Fibroblast of skin of abdomen (primary cell): ENCODE data around the gene TUBE1.

ENCODE experiments used
- DNase-seq: peaks from one replicate; pipeline ENCODE4 v3.0.0-alpha.2; 2013

The TUBE1 gene

GRCh38 chr6:112033791-112034615 is 53.3 kb downstream of the TUBE1 start:
- no peak for DNase-seq

DNA sequence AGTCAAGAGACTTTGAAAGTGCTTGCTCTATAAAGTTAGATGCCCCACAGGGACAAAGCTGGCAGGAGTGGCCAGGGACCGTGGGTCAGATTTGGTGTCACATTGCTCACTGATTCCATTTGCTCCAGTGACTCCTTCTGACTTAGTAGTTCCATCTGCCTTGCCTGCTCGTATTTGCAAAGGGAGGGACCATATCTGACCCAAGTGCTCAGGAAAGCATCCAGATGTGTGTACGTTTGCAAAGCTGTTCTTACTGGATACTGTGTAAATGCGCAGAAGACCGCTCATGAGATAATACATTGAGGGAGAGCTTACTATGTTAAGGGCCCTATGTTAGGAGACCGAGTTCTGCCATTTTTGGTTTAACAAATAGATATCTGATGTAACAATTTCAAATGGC is 54.6 kb downstream of the TUBE1 start:
- no peak for DNase-seq

- DNase-seq, result no peak
These were observed 55.3 kb downstream of the TUBE1 start for GRCh38 chr6:112031960-112032359.

DNA sequence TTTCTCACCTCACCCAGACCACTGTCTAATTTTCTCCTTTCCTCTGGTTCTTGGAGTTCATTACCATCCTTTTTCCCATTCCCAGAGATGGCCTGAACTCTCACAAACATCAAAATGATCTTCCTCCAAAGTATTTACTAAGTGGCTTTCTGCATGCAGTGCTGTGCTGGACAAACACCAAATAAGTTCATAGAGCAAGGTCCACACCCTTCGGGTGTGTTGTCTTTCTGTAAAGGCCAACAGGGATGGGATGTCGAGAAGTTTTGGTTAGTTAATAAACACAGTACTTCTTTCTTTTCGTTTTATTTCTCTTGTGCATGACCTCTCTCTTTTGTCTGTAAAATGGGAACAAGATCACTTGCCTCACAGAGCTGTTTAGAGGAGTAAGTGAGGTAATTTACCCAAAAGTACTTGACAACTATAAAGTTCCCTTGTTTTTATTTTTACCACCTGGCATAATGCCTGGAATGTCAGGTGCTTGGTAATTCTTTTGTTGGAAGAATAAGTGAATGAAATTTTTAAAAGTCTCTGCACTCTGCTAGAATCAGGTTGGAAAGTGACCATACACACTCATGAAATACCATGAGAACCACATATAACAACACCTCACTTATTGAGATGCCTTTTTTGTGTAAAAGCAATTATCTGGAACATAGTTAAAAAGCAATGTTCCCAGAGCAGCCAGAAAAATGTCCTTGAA is 56.2 kb downstream of the TUBE1 start:
- no peak for DNase-seq

DNA sequence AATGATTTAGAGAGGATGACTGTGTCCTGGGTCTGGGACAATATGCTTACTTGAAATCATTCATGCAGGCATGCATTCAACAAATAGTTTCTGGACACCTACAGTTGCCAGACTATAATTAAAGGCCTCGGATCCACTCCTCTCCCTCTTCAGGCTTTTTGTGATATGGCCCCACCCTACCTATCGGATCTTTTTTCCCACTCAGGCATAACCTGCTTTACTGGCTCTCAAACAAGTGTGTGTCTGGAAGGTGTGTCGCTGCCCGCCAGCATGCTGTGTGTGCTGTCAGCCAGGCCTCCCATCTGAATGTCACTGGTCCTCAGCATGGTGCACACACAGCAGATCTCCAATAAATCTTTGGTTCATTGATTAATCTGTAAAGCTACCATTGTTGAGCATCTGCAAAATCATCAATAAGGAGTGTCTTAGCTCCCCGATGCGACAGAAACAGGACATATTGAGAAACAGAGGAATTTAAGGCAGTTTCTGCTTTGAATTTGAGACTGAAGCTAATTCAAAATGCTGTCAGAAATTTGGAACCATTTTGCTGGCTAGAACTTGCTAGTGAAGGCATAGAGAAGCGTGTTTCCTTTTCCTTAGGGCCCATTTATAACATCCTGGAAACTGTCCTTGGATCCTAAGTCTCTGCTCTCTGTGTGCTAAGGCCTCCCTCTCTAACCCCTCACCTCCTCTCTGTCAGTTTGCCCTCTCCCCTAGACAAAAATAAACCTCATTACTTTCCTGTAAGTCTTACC is 56.9 kb downstream of the TUBE1 start:
- no peak for DNase-seq

- peak; percentile 47 for DNase-seq
These were observed 58.0 kb downstream of the TUBE1 start for GRCh38 chr6:112029045-112029822.

DNA sequence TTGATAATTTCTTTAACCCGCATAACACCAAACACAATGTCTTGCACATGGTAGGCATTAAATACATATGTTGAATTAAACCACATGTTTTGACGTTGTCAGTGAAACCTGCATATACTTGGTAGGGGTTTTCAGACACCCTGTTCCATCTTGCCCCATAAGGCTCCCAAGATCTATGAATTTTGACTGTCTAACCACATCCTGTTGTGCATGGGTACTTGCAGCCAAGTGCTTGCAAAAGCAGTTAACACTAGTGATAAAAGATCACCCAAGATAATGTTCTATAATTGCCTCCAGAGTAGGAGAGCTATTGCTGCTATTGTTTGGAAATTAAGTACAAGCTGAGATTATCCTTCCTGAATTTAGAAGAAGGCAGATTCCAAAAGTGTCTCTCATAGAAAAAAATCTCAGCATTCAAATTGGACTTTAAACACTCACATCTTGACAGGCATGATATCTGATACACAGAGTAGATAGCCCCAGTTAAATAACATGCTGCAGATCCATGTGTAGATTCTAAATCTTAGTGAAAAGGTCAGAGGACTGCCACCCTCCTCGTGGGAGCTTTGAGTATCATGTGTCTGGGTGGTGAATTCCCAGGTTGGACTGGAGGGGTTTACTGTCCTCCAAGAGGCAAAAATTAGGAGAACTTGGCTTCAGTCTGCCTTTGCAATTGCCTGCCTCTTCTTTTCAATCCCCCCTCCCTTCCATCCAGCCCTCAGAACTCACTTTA is 59.2 kb downstream of the TUBE1 start:
- DNase-seq, result peak; percentile 89

- no peak for DNase-seq
These were observed 60.3 kb downstream of the TUBE1 start for GRCh38 chr6:112026933-112027332.

GRCh38 chr6:112024464-112024863 is 62.8 kb downstream of the TUBE1 start:
- DNase-seq, result no peak

GRCh38 chr6:112022749-112023148 is 64.5 kb downstream of the TUBE1 start:
- no peak for DNase-seq

DNA sequence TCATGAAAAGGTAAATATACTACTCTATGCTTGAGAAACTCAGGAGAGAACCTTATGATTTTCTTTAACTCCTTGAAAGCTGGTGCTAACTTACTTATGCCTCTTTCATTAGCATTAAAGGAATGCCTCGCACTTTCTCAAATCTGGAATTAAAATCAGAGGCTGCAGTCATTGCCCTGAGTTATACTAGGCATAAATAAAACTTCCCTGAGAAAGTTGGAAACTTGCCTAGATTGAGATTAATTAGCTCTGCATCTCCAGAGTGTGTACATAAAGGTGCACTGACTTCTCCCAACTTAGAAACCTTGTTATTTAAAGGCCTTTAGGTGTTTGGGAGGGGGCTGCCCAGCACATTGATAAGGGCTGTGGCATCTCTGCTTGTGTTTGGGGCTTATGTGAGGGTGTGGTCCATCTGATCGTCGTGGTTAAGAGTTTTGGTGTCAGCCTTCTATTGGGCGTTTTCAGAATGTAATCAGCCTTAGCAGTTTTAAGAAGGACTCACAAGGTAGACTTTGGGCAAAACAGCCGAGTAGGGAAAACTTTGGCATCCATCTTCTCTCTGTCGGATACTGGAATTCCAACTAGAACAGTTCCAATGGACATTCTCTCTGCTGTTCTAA is 65.5 kb downstream of the TUBE1 start:
- no peak for DNase-seq
